ENCODE measurements around the gene TMEM97.

- TF ChIP-seq CTCF (IDR thresholded peaks at IDR 0.05) (no peak), POLR2AphosphoS5 (IDR thresholded peaks at IDR 0.05) (no peak)
Measured at GRCh38 chr17:28350271-28350670, 31.3 kb downstream of the TMEM97 start.

Measured in prostate gland (tissue), 2 donors.